ENCODE measurements around the gene ACSF2. TPM values are rescaled to one million over a fixed set of nuclear protein-coding genes. Genes with fewer than 3 reads are reported as not detected.
A peak's percentile ranks its signal among the peaks of the same experiment; 100 is the strongest.

Gene ACSF2
- total and polyA plus RNA-seq, 4 donors = 10.1 to 50.7 (median 24.0) TPM

DNA sequence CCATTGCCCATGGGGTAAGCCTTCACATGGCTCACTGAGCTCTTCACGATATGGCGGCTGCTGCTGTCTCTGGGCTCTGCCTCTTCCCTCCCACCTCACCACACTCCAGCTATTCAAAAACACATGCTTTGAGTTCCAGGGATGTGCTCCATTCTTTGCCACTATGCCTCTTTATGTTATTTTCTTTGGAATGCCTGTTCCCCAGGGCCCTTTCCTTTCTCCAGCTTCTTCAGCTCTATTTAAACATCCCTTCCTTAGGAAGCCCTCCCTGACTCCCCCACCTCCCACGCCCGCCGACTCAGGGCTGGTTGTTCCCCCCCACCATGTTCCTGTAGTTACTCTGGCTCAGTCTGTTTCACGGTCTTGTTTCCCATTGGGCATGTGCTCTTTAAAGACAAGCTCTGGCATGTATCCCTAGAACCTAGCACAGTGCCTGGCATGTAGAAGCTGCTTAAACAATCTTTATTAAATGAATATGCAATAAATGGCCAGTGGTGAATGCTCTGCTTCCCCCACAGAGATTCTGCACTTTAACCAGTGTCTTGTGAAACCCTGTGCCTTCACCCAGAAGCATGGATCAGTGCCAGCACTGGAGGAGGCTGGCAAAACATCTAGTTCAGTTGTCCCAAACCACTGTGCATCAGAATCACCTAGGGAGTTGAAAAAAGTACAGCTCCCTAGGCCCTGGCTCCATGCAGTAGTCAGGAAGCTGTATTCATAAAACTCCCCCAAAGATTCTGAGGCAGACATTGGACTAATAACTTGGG, 89.1 kb downstream of the ACSF2 start:
- Histone ChIP-seq H3K4me3 (ENCODE audit: low read depth, low read length) (no peak overlapping the region), H3K9me3 (ENCODE audit: control insufficient read depth, insufficient read depth, low read length) (no peaks in the 10 kb centered on the region), H3K27ac (ENCODE audit: low read depth, low read length) (no peak overlapping the region), H3K4me1 (ENCODE audit: control insufficient read depth, insufficient read depth, low read length) (peaks cover 17% of the 10 kb centered on the region), H3K27me3 (ENCODE audit: control insufficient read depth, insufficient read depth, low read length) (no peaks in the 10 kb centered on the region), H3K36me3 (ENCODE audit: control insufficient read depth, insufficient read depth, low read length) (no peaks in the 10 kb centered on the region)
- WGBS (ENCODE audit: insufficient coverage) = 36% methylated on average over 5 of the region's 6 CpGs
- DNase-seq (ENCODE audit: low read depth in 4 of 6, low spot score in 6 of 6) = peak in 1 of 6 donors; percentile 38

DNA sequence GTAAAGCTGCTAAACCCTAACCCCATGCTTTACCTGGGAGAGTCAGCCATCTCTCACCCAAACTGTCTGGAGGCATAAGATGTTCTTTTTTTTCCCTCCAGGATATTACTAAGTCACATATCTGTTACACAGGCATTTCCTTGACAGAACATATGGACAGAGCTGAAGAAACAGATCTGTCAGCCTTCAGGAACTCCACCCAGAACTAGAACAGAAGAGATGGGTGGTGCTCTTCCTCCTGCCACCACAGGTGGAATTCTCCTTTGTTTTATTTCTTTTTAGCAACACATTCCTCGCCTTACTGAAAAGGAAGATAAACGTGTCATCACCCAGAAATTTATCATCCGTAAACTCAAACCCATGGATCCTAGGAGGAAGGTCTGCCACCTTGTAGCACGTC, 91.0 kb downstream of the ACSF2 start:
- H3K9me3 ChIP-seq (ENCODE audit: control insufficient read depth, insufficient read depth, low read length) = no peaks in the 10 kb centered on the region
- DNase-seq (ENCODE audit: low read depth in 4 of 6, low spot score in 6 of 6) = no peak
- H3K27me3 ChIP-seq (ENCODE audit: control insufficient read depth, insufficient read depth, low read length) = no peaks in the 10 kb centered on the region
- 93% methylated on average over 3 of the region's 4 CpGs for WGBS (ENCODE audit: insufficient coverage)
- peaks cover 17% of the 10 kb centered on the region for H3K4me1 ChIP-seq (ENCODE audit: control insufficient read depth, insufficient read depth, low read length)
- H3K36me3 ChIP-seq (ENCODE audit: control insufficient read depth, insufficient read depth, low read length) = no peaks in the 10 kb centered on the region
- no peak overlapping the region for H3K4me3 ChIP-seq (ENCODE audit: low read depth, low read length)
- no peak overlapping the region for H3K27ac ChIP-seq (ENCODE audit: low read depth, low read length)

DNA sequence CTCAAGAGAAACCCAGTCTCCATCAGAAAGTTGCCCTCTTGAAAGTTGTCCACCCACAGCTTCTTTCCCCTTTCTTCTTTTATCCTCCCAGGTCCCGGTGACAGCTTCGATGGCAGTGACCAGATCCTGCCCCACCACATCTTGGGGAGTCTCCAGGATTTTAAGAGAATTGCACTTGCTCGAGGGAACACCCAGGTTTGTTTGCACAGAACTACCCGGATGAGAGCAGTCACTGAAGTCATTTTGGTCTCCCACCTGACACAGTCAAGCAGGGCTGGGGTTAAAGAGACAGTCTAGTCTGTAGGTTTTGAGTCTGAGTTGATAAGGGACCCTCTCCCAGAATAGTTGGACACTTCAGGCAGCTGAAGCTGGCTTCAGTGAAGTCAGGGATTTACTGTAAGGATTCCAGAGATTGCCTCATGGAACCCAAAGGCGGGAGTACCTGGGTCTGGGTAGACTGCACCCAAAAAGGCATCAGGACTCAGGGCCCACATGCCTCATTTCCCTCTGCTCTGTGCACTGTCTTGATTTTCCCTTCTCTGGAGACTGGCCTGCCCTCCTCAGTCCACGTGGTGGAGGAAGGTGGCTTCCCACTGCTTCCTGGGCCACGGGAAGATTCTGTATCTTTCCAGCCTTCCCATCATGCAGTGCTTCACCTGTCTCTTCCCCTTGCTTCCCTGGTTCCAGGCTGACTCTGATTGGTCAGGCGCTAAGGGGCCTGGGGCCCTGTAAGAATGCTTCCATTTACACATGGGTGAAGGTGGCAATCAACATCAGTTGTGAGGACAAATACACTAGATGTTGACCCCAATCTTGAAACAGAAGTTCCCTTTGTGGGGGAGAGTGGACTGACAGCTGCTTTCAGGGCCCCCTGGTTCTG, 91.7 kb downstream of the ACSF2 start:
- Histone ChIP-seq H3K9me3 (ENCODE audit: control insufficient read depth, insufficient read depth, low read length) (no peaks in the 10 kb centered on the region), H3K4me3 (ENCODE audit: low read depth, low read length) (no peak overlapping the region), H3K4me1 (ENCODE audit: control insufficient read depth, insufficient read depth, low read length) (peaks cover 17% of the 10 kb centered on the region), H3K27me3 (ENCODE audit: control insufficient read depth, insufficient read depth, low read length) (no peaks in the 10 kb centered on the region), H3K27ac (ENCODE audit: low read depth, low read length) (peak overlapping the region; percentile 40), H3K36me3 (ENCODE audit: control insufficient read depth, insufficient read depth, low read length) (no peaks in the 10 kb centered on the region)
- no peak for DNase-seq (ENCODE audit: low read depth in 4 of 6, low spot score in 6 of 6)
- WGBS (ENCODE audit: insufficient coverage) = 78% methylated on average over 7 of the region's 8 CpGs

DNA sequence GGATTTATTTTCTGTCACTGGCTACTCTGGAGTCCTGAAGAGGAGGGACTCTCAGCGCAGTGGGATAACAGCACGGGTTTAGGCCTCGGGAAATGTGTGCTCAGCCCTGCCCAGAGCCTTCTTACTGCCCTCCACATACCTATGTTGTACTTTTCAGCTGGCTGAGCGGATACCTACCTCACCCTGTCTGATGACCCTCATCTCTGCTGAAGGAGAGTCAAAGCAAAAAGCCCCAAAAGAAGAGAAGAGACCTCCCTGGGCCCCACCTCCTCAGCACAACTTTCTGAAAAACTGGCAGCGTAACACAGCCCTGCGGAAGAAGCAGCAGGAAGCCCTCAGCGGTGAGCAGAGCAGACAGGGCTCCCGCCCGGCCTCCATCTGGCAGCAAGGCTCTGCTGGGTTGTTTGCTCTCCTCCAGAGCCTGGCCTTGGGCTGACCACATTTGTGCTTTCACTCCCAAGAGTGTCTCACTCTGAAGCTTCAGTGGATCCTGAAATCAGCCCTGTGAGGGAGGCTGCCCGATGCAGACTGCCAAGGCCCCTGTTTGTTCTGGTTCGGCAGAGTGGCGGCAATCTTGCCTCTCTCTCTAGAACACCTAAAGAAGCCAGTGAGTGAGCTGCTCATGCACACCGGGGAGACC, 92.5 kb downstream of the ACSF2 start:
- Histone ChIP-seq H3K36me3 (ENCODE audit: control insufficient read depth, insufficient read depth, low read length) (no peaks in the 10 kb centered on the region), H3K27me3 (ENCODE audit: control insufficient read depth, insufficient read depth, low read length) (no peaks in the 10 kb centered on the region), H3K9me3 (ENCODE audit: control insufficient read depth, insufficient read depth, low read length) (no peaks in the 10 kb centered on the region), H3K4me1 (ENCODE audit: control insufficient read depth, insufficient read depth, low read length) (peaks cover 17% of the 10 kb centered on the region), H3K27ac (ENCODE audit: low read depth, low read length) (peak overlapping the region; percentile 40), H3K4me3 (ENCODE audit: low read depth, low read length) (no peak overlapping the region)
- WGBS (ENCODE audit: insufficient coverage) = 62% methylated on average over 11 of the region's 13 CpGs
- DNase-seq (ENCODE audit: low read depth in 4 of 6, low spot score in 6 of 6) = peak in 1 of 6 donors; percentile 29

DNA sequence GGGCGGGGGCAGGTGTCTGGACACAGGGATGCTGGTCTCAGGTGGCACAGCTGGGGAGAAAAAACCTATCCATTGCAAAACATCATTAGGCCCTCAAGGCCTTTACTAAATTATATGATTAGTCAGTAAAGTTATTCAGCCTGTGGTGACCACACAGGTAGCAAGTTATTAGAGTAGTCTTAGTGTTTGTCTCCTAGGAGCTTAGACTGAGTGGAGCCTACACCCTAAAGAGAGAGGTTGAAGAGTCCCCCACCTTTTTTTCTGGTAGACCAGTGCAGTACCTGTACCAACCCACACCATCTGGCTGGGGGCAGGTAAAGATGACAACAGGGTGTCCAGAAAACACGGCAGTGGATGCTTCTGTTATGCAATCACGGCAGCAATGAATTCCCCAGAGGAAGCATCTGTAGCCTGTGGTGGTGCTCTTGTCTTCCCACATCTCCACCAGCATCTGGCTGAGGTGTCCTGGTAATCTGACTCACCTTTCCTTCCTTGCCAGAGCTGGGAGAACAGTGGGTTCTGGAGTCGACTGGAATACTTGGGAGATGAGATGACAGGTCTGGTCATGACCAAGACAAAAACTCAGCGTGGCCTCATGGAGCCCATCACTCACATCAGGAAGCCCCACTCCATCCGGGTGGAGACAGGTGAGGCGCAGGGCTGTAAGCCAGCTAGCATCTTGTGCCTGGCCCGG, 93.3 kb downstream of the ACSF2 start:
- Histone ChIP-seq H3K9me3 (ENCODE audit: control insufficient read depth, insufficient read depth, low read length) (no peaks in the 10 kb centered on the region), H3K27ac (ENCODE audit: low read depth, low read length) (no peak overlapping the region), H3K27me3 (ENCODE audit: control insufficient read depth, insufficient read depth, low read length) (no peaks in the 10 kb centered on the region), H3K4me1 (ENCODE audit: control insufficient read depth, insufficient read depth, low read length) (peaks cover 17% of the 10 kb centered on the region), H3K36me3 (ENCODE audit: control insufficient read depth, insufficient read depth, low read length) (no peaks in the 10 kb centered on the region), H3K4me3 (ENCODE audit: low read depth, low read length) (no peak overlapping the region)
- no peak for DNase-seq (ENCODE audit: low read depth in 4 of 6, low spot score in 6 of 6)
- WGBS (ENCODE audit: insufficient coverage) = 92% methylated on average over 4 of the region's 8 CpGs

DNA sequence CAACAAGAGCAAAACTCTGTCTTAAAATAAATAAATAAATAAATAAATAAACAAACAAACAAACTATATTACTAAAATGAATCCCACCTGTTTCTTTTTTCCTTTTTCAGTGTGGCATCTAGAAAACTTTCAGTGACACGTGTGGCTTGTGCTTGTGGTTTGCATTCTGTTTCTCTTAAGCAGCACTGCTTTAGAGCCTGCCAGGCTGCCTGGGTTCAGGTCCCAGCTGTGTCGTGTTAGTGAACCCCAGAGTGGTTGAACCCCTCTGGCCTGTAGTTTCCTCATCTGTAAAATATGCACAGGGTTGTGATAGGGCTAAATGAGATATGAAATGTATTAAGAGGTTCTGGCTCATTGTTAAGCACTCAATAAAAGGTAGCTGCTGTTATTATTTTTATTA, 94.5 kb downstream of the ACSF2 start:
- no peaks in the 10 kb centered on the region for H3K9me3 ChIP-seq (ENCODE audit: control insufficient read depth, insufficient read depth, low read length)
- no peak overlapping the region for H3K27ac ChIP-seq (ENCODE audit: low read depth, low read length)
- DNase-seq (ENCODE audit: low read depth in 4 of 6, low spot score in 6 of 6) = no peak
- no peaks in the 10 kb centered on the region for H3K36me3 ChIP-seq (ENCODE audit: control insufficient read depth, insufficient read depth, low read length)
- 100% methylated on average over 1 of the region's 2 CpGs for WGBS (ENCODE audit: insufficient coverage)
- no peak overlapping the region for H3K4me3 ChIP-seq (ENCODE audit: low read depth, low read length)
- H3K4me1 ChIP-seq (ENCODE audit: control insufficient read depth, insufficient read depth, low read length) = peaks cover 12% of the 10 kb centered on the region
- H3K27me3 ChIP-seq (ENCODE audit: control insufficient read depth, insufficient read depth, low read length) = no peaks in the 10 kb centered on the region

DNA sequence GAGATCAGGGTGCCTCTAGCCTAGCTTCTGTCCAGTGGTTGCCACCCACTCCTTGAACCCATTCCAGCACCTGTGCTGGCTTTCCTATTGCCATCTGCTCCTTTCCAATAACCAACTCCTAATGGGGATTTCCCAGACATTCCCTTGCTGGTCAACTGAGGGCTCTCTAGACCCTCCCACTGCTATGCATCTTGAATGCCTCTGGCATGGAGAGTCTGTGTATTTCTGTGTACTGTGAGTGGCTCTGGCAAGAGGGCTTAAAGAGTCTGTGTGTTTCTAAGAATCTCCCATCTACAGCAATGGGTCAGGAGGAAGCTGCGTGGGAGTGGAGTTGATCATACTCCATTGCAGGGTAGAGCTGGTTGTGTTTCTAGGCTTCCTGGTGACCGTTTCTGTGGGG, 95.5 kb downstream of the ACSF2 start:
- WGBS (ENCODE audit: insufficient coverage) = 74% methylated on average over 2 of the region's 2 CpGs
- H3K27me3 ChIP-seq (ENCODE audit: control insufficient read depth, insufficient read depth, low read length) = no peaks in the 10 kb centered on the region

GRCh38 chr17:50522766-50523165, 96.7 kb downstream of the ACSF2 start:
- no peak overlapping the region for H3K4me3 ChIP-seq (ENCODE audit: low read depth, low read length)
- no peaks in the 10 kb centered on the region for H3K9me3 ChIP-seq (ENCODE audit: control insufficient read depth, insufficient read depth, low read length)
- H3K4me1 ChIP-seq (ENCODE audit: control insufficient read depth, insufficient read depth, low read length) = peaks cover 16% of the 10 kb centered on the region
- H3K27me3 ChIP-seq (ENCODE audit: control insufficient read depth, insufficient read depth, low read length) = no peaks in the 10 kb centered on the region
- H3K27ac ChIP-seq (ENCODE audit: low read depth, low read length) = no peak overlapping the region
- H3K36me3 ChIP-seq (ENCODE audit: control insufficient read depth, insufficient read depth, low read length) = no peaks in the 10 kb centered on the region
- 94% methylated on average over 10 of the region's 10 CpGs for WGBS (ENCODE audit: insufficient coverage)
- DNase-seq (ENCODE audit: low read depth in 4 of 6, low spot score in 6 of 6) = no peak

More for the DNA sequence above, 95.5 kb downstream of the ACSF2 start:
- Histone ChIP-seq H3K4me1 (ENCODE audit: control insufficient read depth, insufficient read depth, low read length) (peaks cover 12% of the 10 kb centered on the region), H3K9me3 (ENCODE audit: control insufficient read depth, insufficient read depth, low read length) (no peaks in the 10 kb centered on the region), H3K4me3 (ENCODE audit: low read depth, low read length) (no peak overlapping the region), H3K36me3 (ENCODE audit: control insufficient read depth, insufficient read depth, low read length) (no peaks in the 10 kb centered on the region), H3K27ac (ENCODE audit: low read depth, low read length) (no peak overlapping the region)
- DNase-seq (ENCODE audit: low read depth in 4 of 6, low spot score in 6 of 6) = no peak

DNA sequence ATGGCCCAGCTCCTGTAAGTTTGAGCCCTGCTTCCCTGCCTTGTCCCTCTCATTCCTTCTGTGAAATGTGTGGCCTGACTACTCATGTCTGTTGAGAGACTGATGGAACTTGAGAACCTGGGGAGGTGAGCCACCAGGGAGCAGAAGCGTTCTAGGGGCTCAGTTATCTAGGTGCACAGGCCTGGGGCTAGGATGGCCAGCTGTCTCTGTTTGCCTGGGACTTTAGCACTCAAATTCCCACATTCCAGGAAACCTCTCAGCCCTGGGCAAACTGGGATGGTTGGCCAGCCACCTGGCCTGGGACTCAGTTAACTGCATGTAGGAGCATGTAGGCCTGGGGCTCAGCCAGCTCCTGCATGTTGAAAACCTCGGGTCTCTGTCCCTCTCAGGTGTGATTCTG, 97.2 kb downstream of the ACSF2 start:
- H3K4me3 ChIP-seq (ENCODE audit: low read depth, low read length) = no peak overlapping the region
- no peaks in the 10 kb centered on the region for H3K27me3 ChIP-seq (ENCODE audit: control insufficient read depth, insufficient read depth, low read length)
- no peak for DNase-seq (ENCODE audit: low read depth in 4 of 6, low spot score in 6 of 6)
- peaks cover 12% of the 10 kb centered on the region for H3K4me1 ChIP-seq (ENCODE audit: control insufficient read depth, insufficient read depth, low read length)
- no peak overlapping the region for H3K27ac ChIP-seq (ENCODE audit: low read depth, low read length)
- H3K9me3 ChIP-seq (ENCODE audit: control insufficient read depth, insufficient read depth, low read length) = no peaks in the 10 kb centered on the region
- 92% methylated on average over 2 of the region's 2 CpGs for WGBS (ENCODE audit: insufficient coverage)
- H3K36me3 ChIP-seq (ENCODE audit: control insufficient read depth, insufficient read depth, low read length) = no peaks in the 10 kb centered on the region

All from spinal cord (tissue), 10 donors.